ENCODE measurements around the gene PAFAH1B2. TPM values are rescaled to one million over a fixed set of nuclear protein-coding genes. Genes with fewer than 3 reads are reported as not detected.

PAFAH1B2 gene
- total RNA-seq = 10 to 100 TPM; 48.4 to 52.1 TPM

DNA sequence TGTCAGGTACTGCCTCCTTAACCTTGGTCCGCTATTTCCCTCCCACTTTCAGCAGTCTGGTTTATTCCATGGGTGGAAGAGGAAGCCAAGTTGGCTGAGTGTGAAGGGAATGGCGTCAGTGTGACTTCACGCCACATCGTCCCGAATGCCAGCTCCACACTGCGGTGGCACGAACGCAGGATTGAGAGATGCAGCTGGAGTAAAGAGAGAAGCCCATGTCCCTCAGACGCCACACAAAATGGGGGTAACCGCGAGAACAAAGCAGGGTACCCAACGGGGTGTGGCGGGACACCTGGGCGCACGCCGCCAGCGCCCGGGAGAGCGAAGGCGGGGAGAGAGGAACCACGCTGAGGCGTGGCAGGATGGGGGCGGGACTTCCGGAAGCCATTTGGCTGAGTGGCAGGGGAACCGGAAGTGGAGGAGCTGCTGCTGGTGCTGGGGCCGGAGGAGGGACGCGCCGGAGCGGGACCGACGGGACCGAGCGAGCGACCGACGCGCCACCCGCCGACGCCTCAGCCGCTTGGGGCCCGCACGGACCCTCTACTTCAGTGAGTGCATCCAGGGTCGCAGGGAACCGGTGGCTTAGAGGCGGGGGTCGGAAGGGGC lies at the start of gene PAFAH1B2:
TSS of gene PAFAH1B2 (plus strand) at position 417 of the 606 bp plus-strand sequence. CDS start 8,161 bp downstream, outside the sequence.
- H3K4me3 Mint-ChIP-seq = peak within 1 kb of the TSS; percentile 98

GRCh38 chr11:117094776-117095175 lies 49.3 kb upstream of the PAFAH1B2 start:
- ChIA-PET CTCF (interaction anchor here (0.7 to 1.2 kb wide), 3 partner anchors 12 to 320 kb away, joined by 3 to 6 read pairs (median 3); no protein-coding TSS in a partner anchor), POLR2A (interaction anchor here (0.6 kb wide), 1 partner anchor 16 kb away, joined by 3 read pairs; no protein-coding TSS in a partner anchor)
- Mint-ChIP-seq H3K27ac (no peak overlapping the region), H3K9me3 (peaks cover 6% of the 10 kb centered on the region), H3K36me3 (ENCODE audit: low read depth) (peaks cover 26% of the 10 kb centered on the region), H3K27me3 (no peaks in the 10 kb centered on the region), H3K4me1 (peaks cover 77% of the 10 kb centered on the region), H3K4me3 (peak overlapping the region; percentile 44)
- no peak for DNase-seq

More for the DNA sequence above, at the start of gene PAFAH1B2:
- ChIA-PET POLR2A (interaction anchor here (1.0 kb wide), 1 partner anchor 88 kb away, joined by 5 read pairs; the partner anchor contains the start of gene PCSK7), CTCF (interaction anchor here (0.6 to 2.4 kb wide), 11 partner anchors 10 to 401 kb away, joined by 3 to 13 read pairs (median 3); partner anchors contain the start of genes APOA5 and SIK3)
- peak; percentile 97 for DNase-seq
- H3K4me1 Mint-ChIP-seq = peaks cover 45% of the 10 kb centered on the region
- peaks cover 34% of the 10 kb centered on the region for H3K36me3 Mint-ChIP-seq (ENCODE audit: low read depth)
- H3K9me3 Mint-ChIP-seq = peaks cover 2% of the 10 kb centered on the region
- peaks cover 23% of the 10 kb centered on the region for H3K27me3 Mint-ChIP-seq
- H3K27ac Mint-ChIP-seq = peak within 1 kb of the TSS; percentile 94

- Mint-ChIP-seq H3K27me3 (peaks cover 2% of the 10 kb centered on the region), H3K27ac (peak overlapping the region; percentile 93), H3K4me3 (peak overlapping the region; percentile 89), H3K36me3 (ENCODE audit: low read depth) (peaks cover 24% of the 10 kb centered on the region), H3K4me1 (peaks cover 76% of the 10 kb centered on the region), H3K9me3 (peaks cover 6% of the 10 kb centered on the region)
- CTCF ChIA-PET = interaction anchor here (0.5 to 1.2 kb wide), 3 partner anchors 13 to 321 kb away, joined by 3 to 6 read pairs (median 4); no protein-coding TSS in a partner anchor
- peak; percentile 10 for DNase-seq
- POLR2A ChIA-PET = interaction anchor here (0.6 kb wide), 1 partner anchor 17 kb away, joined by 3 read pairs; no protein-coding TSS in a partner anchor
Observed at GRCh38 chr11:117095284-117096161, 48.6 kb upstream of the PAFAH1B2 start.

DNA sequence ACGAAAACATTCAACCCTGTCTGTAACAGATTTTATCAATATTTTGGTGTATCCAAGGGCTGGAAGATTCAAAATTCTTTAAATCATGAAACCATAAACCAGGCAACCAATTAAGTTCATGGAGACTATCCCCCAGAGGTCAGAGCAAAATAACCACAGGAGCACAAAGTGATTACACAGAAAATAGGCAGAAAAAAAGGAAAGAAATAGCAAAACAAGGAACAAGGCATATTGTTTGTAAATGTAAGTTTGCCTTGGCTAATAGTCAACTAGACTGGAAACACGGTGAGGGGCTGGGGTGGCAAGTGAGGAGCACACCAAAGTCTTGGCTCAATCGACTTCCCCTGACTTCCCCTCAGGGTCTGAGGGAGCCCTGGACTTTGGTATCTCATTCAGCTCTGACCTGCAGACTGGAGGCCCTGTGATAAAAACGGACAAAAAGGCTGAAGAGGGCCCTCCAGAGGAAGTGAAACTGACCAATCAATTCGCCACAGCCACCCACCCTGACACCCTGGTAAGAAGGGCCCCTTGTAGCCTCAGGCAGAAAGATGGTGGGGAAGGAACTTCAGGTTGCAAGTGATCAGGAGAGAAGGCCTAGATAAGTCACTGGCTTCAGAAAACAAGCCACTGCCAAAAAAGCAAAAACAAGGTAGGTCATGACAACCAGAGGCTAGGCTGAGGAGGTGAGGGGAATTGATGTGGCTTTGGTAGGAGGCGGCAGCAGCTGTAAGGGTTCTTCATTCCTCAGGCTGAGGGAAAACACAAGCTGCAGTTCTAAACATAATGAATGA lies 47.7 kb upstream of the PAFAH1B2 start:
- Mint-ChIP-seq H3K27me3 (peaks cover 2% of the 10 kb centered on the region), H3K4me3 (peak overlapping the region; percentile 89), H3K4me1 (peaks cover 75% of the 10 kb centered on the region), H3K36me3 (ENCODE audit: low read depth) (peaks cover 22% of the 10 kb centered on the region), H3K27ac (peak overlapping the region; percentile 93), H3K9me3 (peaks cover 6% of the 10 kb centered on the region)
- ChIA-PET POLR2A (interaction anchor here (1.0 kb wide), 1 partner anchor 261 kb away, joined by 3 read pairs; no protein-coding TSS in a partner anchor), CTCF (interaction anchor here (0.5 to 2.3 kb wide), 7 partner anchors 10 to 725 kb away, joined by 3 to 8 read pairs (median 3); no protein-coding TSS in a partner anchor)
- DNase-seq = peak; percentile 68

DNA sequence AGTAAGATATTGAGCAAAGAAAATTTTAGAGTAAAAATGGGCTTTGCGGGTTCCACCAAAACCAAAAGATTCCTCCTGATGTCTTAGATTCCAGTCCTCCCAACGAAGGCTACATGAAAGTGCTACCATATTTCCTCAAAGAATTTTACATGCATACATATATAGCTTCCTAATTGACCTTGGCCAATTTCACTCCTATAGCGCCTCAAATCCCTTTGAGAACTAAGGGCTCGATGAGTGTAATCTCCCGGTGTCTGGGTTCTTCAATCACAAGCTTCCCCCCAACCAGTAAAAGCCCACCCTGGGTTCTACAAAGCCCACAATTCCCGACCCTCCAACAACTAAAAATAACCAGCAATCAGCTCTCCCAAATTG lies 47.1 kb upstream of the PAFAH1B2 start:
- H3K36me3 Mint-ChIP-seq (ENCODE audit: low read depth) = peaks cover 16% of the 10 kb centered on the region
- H3K4me1 Mint-ChIP-seq = peaks cover 69% of the 10 kb centered on the region
- peak overlapping the region; percentile 93 for H3K27ac Mint-ChIP-seq
- H3K27me3 Mint-ChIP-seq = peaks cover 2% of the 10 kb centered on the region
- no peak for DNase-seq
- peak overlapping the region; percentile 89 for H3K4me3 Mint-ChIP-seq
- CTCF ChIA-PET = interaction anchor here (0.5 to 2.3 kb wide), 7 partner anchors 9 to 724 kb away, joined by 3 to 8 read pairs (median 3); no protein-coding TSS in a partner anchor
- peaks cover 5% of the 10 kb centered on the region for H3K9me3 Mint-ChIP-seq
- POLR2A ChIA-PET = interaction anchor here (1.0 kb wide), 1 partner anchor 261 kb away, joined by 3 read pairs; no protein-coding TSS in a partner anchor

DNA sequence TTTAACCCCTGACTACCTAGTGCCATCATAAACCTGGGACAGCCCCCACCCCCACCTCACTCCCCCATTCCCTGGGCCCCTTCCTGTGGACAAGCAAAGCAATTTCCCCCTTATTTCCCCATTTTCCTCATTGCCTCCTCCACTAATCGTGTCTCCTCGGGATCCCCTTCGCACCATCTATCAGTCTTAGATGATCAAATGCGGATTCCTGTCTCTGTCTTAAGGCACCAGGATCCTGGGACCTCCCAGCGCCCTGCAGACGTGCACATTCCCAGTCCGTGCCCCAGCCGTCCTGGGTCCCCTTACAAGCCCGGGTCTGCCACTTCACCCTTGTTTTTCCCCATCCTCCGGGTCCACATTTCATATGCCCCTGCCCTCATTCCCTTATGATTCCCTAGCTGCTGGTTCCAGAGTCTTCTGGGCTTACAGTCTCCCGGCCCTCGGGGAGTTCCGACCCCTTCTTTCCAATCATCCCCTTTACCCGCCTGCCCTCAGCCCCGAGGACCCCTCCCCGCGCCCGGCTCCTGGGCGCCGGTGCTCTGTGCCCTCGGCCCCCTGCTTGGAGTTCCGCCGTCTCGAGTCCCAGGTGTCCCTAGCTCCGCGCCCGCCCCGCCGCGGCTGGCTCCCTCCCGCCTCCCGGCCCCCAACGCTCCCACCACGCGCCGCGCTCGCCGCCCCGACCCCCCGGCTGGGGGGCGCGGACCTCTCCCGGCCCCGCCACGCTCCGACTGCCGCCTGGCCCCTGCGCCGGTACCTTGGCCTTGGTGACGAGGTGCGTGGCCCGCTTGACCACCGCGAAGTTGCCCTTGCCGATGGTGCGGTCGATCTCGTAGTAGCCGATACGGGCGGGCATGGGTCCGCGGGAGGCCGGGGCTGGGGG lies 46.5 kb upstream of the PAFAH1B2 start:
- ChIA-PET CTCF (interaction anchor here (0.5 to 2.3 kb wide), 9 partner anchors 8 to 724 kb away, joined by 3 to 12 read pairs (median 3); partner anchors contain the start of genes APOA5 and PAFAH1B2), POLR2A (interaction anchor here (1.0 kb wide), 1 partner anchor 262 kb away, joined by 3 read pairs; no protein-coding TSS in a partner anchor)
- Mint-ChIP-seq H3K4me1 (peaks cover 62% of the 10 kb centered on the region), H3K9me3 (no peaks in the 10 kb centered on the region), H3K4me3 (peak overlapping the region; percentile 89), H3K36me3 (ENCODE audit: low read depth) (peaks cover 9% of the 10 kb centered on the region), H3K27me3 (peaks cover 2% of the 10 kb centered on the region), H3K27ac (peak overlapping the region; percentile 93)
- peak; percentile 24 for DNase-seq

DNA sequence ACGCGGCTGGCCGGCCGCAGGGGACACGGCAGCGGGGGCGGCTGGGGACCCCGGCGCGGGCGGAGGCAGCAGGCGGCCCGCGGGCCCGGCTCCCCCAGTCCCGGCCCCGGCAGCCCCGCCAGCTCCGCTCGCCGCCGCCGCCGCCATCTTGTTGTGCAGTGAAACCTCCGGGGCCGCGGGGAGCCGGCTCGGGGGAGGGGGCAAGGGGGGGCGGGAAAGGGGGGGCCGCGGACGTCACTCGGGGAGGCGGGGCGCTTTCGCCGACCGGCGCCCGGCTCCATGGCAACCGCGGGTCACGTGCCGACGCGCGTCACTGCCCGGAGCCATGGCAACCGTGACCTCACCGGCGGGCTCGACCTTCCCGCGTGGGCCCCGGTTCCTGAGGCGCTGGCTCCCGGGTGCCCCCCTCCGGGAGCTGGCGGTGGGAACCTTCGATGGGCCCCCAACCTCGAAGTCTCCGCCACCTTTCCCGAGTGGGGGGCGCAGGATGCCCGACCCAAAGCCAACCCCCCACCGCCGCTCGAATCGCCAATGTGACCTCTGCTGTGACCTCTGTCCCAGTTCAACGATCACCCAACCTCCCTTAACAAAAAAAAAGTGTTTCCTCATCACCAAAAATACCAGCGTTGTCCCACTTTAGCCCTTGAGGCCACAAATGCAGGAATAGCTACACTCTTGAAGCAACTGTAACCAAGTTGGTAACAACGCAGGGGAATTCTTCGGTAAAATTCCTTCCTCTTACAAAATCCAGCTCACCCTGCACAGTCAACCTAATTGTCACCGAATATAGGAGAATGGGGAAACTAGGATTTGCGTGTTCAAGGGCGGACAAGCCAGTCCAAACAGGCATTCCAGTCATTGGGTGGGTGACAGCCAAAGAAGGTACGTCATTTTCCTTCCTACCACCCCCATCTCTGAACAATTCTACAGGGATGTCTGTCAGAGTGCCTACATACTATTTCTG lies 45.5 kb upstream of the PAFAH1B2 start, which contains the start of gene SIK3:
TSS of gene SIK3 (minus strand) at position 160 of the 964 bp plus-strand sequence. CDS start at position 147, 13 bp downstream.
- H3K27me3 Mint-ChIP-seq = peaks cover 2% of the 10 kb centered on the region
- ChIA-PET CTCF (interaction anchor here (0.6 to 2.3 kb wide), 8 partner anchors 8 to 308 kb away, joined by 3 to 12 read pairs (median 4); partner anchors contain the start of genes APOA5 and PAFAH1B2), POLR2A (interaction anchor here (0.6 to 0.7 kb wide), 3 partner anchors 263 to 320 kb away, joined by 3 to 7 read pairs (median 5); partner anchors contain the start of gene ZPR1)
- peak within 1 kb of the TSS; percentile 93 for H3K27ac Mint-ChIP-seq
- peaks cover 4% of the 10 kb centered on the region for H3K36me3 Mint-ChIP-seq (ENCODE audit: low read depth)
- H3K4me3 Mint-ChIP-seq = peak within 1 kb of the TSS; percentile 89
- no peaks in the 10 kb centered on the region for H3K9me3 Mint-ChIP-seq
- peak; percentile 92 for DNase-seq
- H3K4me1 Mint-ChIP-seq = peaks cover 54% of the 10 kb centered on the region

DNA sequence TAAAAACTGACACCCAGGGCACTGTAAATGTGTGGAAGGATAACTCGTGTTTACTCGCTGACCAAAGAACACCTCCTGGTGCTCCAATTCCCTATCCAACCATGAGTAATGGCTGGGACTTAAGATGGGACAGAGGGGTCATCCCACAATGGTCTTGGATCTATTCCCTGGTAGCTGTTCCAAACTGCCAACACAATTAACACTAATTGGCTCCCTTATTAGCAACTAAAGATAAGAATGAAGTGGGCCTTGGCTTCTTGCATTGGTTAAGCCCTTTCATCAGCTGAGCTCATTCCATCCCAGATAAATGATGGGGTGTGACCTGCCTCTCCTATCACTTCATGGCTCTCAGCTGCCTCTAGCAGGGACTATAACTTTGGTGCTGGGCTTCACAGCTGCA lies 44.4 kb upstream of the PAFAH1B2 start:
- Mint-ChIP-seq H3K36me3 (ENCODE audit: low read depth) (peaks cover 4% of the 10 kb centered on the region), H3K27me3 (peaks cover 2% of the 10 kb centered on the region), H3K4me3 (peak overlapping the region; percentile 89), H3K27ac (peak overlapping the region; percentile 93), H3K4me1 (peaks cover 45% of the 10 kb centered on the region), H3K9me3 (no peaks in the 10 kb centered on the region)
- ChIA-PET CTCF (interaction anchor here (1.1 to 2.3 kb wide), 6 partner anchors 10 to 309 kb away, joined by 3 to 12 read pairs (median 4); partner anchors contain the start of gene APOA5), POLR2A (no interaction called here)
- DNase-seq = no peak

DNA sequence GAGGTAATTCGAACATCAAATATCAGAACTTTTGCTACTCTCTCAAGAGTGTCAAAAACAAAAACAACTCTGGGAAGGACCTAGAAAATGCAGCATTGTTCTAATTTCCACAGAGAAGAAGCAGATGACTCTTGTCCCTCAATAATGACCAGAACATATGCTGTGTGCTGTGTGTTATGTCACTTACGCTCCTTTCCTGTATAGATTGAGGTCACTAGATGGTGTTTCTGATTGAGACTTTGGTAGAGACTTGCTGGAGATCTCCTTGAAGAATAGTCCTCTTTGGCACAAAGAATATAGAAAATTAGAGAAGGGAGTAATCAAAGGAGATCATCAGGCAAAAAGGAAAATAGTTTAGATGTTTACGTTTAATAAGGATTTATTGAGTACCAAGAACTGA lies 43.5 kb upstream of the PAFAH1B2 start:
- no peak for DNase-seq
- no peaks in the 10 kb centered on the region for H3K9me3 Mint-ChIP-seq
- H3K27ac Mint-ChIP-seq = no peak overlapping the region
- no peak overlapping the region for H3K4me3 Mint-ChIP-seq
- ChIA-PET POLR2A (no interaction called here), CTCF (interaction anchor here (1.1 to 2.2 kb wide), 5 partner anchors 9 to 220 kb away, joined by 3 to 5 read pairs (median 4); no protein-coding TSS in a partner anchor)
- H3K4me1 Mint-ChIP-seq = peaks cover 37% of the 10 kb centered on the region
- H3K27me3 Mint-ChIP-seq = peaks cover 2% of the 10 kb centered on the region
- peaks cover 4% of the 10 kb centered on the region for H3K36me3 Mint-ChIP-seq (ENCODE audit: low read depth)
